ENCODE data around the gene NKAPD1.
"Not testable (repeated sequence)": the region's sequence is repeated elsewhere in the genome, so short reads cannot be mapped to it uniquely, and the experiment has no call there.

The NKAPD1 gene

GRCh38 chr11:112073941-112074811 lies at the start of gene NKAPD1, which contains the start of gene PIH1D2:
TSS of gene NKAPD1 (plus strand) at chr11:112074299. CDS start at chr11:112075575, 1,276 bp downstream.
TSS of gene PIH1D2 (minus strand) at chr11:112074017. CDS start at chr11:112073174, 843 bp downstream.
- FAIRE-seq (peak; percentile 11), DNase-seq (ENCODE audit: low spot score) (peak; percentile 67)

GRCh38 chr11:112024773-112025678 lies 49.1 kb upstream of the NKAPD1 start, which contains the start of gene DLAT:
TSS of gene DLAT (plus strand) at chr11:112025408. CDS start at chr11:112025473, 65 bp downstream.
- peak; percentile 51 for DNase-seq (ENCODE audit: low spot score)
- no peak for FAIRE-seq

GRCh38 chr11:112025707-112026106 lies 48.4 kb upstream of the NKAPD1 start:
- DNase-seq (ENCODE audit: low spot score) = peak; percentile 4
- no peak for FAIRE-seq

- FAIRE-seq; DNase-seq (ENCODE audit: low spot score): not testable (repeated sequence)
Measured at GRCh38 chr11:112026784-112027410, 47.2 kb upstream of the NKAPD1 start.

GRCh38 chr11:112029460-112029859 lies 44.6 kb upstream of the NKAPD1 start:
- FAIRE-seq = no peak

GRCh38 chr11:112033902-112034301 lies 40.2 kb upstream of the NKAPD1 start:
- DNase-seq (ENCODE audit: low spot score) (no peak), FAIRE-seq (no peak)

More at GRCh38 chr11:112029460-112029859, 44.6 kb upstream of the NKAPD1 start:
- DNase-seq (ENCODE audit: low spot score) = no peak

GRCh38 chr11:112037527-112037926 lies 36.6 kb upstream of the NKAPD1 start:
- DNase-seq (ENCODE audit: low spot score) (no peak), FAIRE-seq (no peak)

- peak; percentile 35 for DNase-seq (ENCODE audit: low spot score)
- FAIRE-seq = peak; percentile 86
Measured at GRCh38 chr11:112042161-112042960, 31.7 kb upstream of the NKAPD1 start.

GRCh38 chr11:112042961-112043304 lies 31.2 kb upstream of the NKAPD1 start:
- FAIRE-seq = no peak
- DNase-seq (ENCODE audit: low spot score) = no peak

- FAIRE-seq (no peak), DNase-seq (ENCODE audit: low spot score) (no peak)
Measured at GRCh38 chr11:112044961-112045360, 29.1 kb upstream of the NKAPD1 start.

- not testable (repeated sequence) for FAIRE-seq; DNase-seq (ENCODE audit: low spot score)
Measured at GRCh38 chr11:112046647-112047046, 27.5 kb upstream of the NKAPD1 start.

- DNase-seq (ENCODE audit: low spot score); FAIRE-seq: not testable (repeated sequence)
Measured at GRCh38 chr11:112048256-112048655, 25.8 kb upstream of the NKAPD1 start.

GRCh38 chr11:112049777-112050176 lies 24.3 kb upstream of the NKAPD1 start:
- DNase-seq (ENCODE audit: low spot score) = no peak
- no peak for FAIRE-seq

GRCh38 chr11:112050721-112051120 lies 23.4 kb upstream of the NKAPD1 start:
- DNase-seq (ENCODE audit: low spot score) (no peak), FAIRE-seq (no peak)

GRCh38 chr11:112051768-112052167 lies 22.3 kb upstream of the NKAPD1 start:
- DNase-seq (ENCODE audit: low spot score) = no peak
- no peak for FAIRE-seq

- FAIRE-seq (no peak), DNase-seq (ENCODE audit: low spot score) (no peak)
Measured at GRCh38 chr11:112057170-112057569, 16.9 kb upstream of the NKAPD1 start.

GRCh38 chr11:112058103-112058502 lies 16.0 kb upstream of the NKAPD1 start:
- FAIRE-seq (no peak), DNase-seq (ENCODE audit: low spot score) (no peak)

- DNase-seq (ENCODE audit: low spot score) (no peak), FAIRE-seq (no peak)
Measured at GRCh38 chr11:112062923-112063322, 11.2 kb upstream of the NKAPD1 start.

- no peak for FAIRE-seq
- DNase-seq (ENCODE audit: low spot score) = peak; percentile 32
Measured at GRCh38 chr11:112082729-112083128, 8.6 kb downstream of the NKAPD1 start.

GRCh38 chr11:112085822-112086421 lies 11.8 kb downstream of the NKAPD1 start:
- FAIRE-seq = no peak
- DNase-seq (ENCODE audit: low spot score) = no peak

Measured in RCC 7860 (cell line).